GM19438 (cell line): ENCODE results near the gene ERBB4.

ENCODE experiments used
- ATAC-seq: cut with Tn5 transposase; IDR thresholded peaks from one replicate; pipeline ENCODE4 v1.9.1; 2021; ENCODE audit warnings: low read depth; ENCODE audit not compliant: unreplicated experiment

Gene ERBB4

GRCh38 chr2:212441821-212442220 lies 96.8 kb downstream of the ERBB4 start:
- no peak for ATAC-seq

- no peak for ATAC-seq
Observed at GRCh38 chr2:212441141-212441540, 97.5 kb downstream of the ERBB4 start.

- ATAC-seq: no peak
Observed at GRCh38 chr2:212428681-212429478, 109.7 kb downstream of the ERBB4 start.

GRCh38 chr2:212427638-212428037 lies 111.0 kb downstream of the ERBB4 start:
- ATAC-seq: no peak

GRCh38 chr2:212426637-212427412 lies 111.8 kb downstream of the ERBB4 start:
- no peak for ATAC-seq

- no peak for ATAC-seq
Observed at GRCh38 chr2:212424082-212424481, 114.5 kb downstream of the ERBB4 start.

- no peak for ATAC-seq
Observed at GRCh38 chr2:212423089-212423488, 115.5 kb downstream of the ERBB4 start.

GRCh38 chr2:212421556-212422334 lies 116.9 kb downstream of the ERBB4 start:
- ATAC-seq: no peak

GRCh38 chr2:212416086-212416485 lies 122.5 kb downstream of the ERBB4 start:
- ATAC-seq: no peak

GRCh38 chr2:212414767-212415211 lies 123.8 kb downstream of the ERBB4 start:
- ATAC-seq: no peak

- no peak for ATAC-seq
Observed at GRCh38 chr2:212409560-212409959, 129.0 kb downstream of the ERBB4 start.

GRCh38 chr2:212408524-212408923 lies 130.1 kb downstream of the ERBB4 start:
- no peak for ATAC-seq

GRCh38 chr2:212406716-212407115 lies 131.9 kb downstream of the ERBB4 start:
- no peak for ATAC-seq

GRCh38 chr2:212402316-212402715 lies 136.3 kb downstream of the ERBB4 start:
- ATAC-seq: no peak

GRCh38 chr2:212398316-212398715 lies 140.3 kb downstream of the ERBB4 start:
- ATAC-seq: no peak

GRCh38 chr2:212392544-212392943 lies 146.1 kb downstream of the ERBB4 start:
- no peak for ATAC-seq

GRCh38 chr2:212392043-212392442 lies 146.6 kb downstream of the ERBB4 start:
- no peak for ATAC-seq

- ATAC-seq: no peak
Observed at GRCh38 chr2:212387146-212387545, 151.5 kb downstream of the ERBB4 start.

- ATAC-seq: no peak
Observed at GRCh38 chr2:212385241-212385640, 153.4 kb downstream of the ERBB4 start.

GRCh38 chr2:212384027-212384426 lies 154.6 kb downstream of the ERBB4 start:
- ATAC-seq: no peak
